GM19238 (cell line): Measurements from ENCODE around the gene TTC33.
"Not testable (repeated sequence)": the region's sequence is repeated elsewhere in the genome, so short reads cannot be mapped to it uniquely, and the experiment has no call there.

ENCODE experiments used
- DNase-seq: peaks from one replicate; pipeline ENCODE4 v3.0.0; 2011; ENCODE audit warnings: low spot score; ENCODE audit not compliant: insufficient read length

TTC33 gene

GRCh38 chr5:40654377-40654991, 101.3 kb downstream of the TTC33 start:
- no peak for DNase-seq

DNA sequence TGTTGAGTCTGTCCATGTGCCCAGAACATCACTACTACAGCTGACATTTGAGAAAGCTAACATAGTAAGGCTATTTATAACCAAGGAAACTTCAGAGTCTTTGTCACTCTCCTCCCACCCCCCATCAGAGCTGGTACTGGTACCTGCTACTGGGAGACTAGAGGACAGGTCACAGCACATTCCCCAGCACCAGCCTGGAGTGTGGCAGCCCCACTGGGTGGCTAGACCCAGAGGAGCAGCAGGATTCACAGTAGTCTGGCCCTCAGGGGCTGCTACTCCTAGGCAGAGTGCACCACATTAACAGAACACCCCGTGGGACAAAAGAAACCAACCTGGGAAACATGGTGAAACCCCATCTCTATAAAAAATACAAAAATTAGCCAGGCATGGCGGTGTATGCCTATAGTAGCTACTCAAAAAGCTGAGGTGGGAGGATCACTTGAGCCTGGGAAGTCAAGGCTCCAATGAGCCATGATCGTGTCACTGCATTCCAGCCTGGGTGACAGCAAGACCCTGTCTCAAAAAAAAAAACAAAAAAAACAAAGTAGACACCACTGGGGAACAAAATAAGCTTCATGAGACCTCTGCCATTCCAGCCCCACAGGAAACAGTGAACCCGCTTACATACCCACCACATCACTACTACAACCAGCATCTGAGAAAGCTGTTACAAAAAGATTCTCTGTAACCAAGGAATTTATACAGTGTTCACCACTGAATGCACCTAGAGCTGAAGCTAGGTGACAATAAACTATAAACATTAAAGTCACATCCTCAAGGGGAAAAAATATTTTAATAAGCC, 102.3 kb downstream of the TTC33 start:
- no peak for DNase-seq

DNA sequence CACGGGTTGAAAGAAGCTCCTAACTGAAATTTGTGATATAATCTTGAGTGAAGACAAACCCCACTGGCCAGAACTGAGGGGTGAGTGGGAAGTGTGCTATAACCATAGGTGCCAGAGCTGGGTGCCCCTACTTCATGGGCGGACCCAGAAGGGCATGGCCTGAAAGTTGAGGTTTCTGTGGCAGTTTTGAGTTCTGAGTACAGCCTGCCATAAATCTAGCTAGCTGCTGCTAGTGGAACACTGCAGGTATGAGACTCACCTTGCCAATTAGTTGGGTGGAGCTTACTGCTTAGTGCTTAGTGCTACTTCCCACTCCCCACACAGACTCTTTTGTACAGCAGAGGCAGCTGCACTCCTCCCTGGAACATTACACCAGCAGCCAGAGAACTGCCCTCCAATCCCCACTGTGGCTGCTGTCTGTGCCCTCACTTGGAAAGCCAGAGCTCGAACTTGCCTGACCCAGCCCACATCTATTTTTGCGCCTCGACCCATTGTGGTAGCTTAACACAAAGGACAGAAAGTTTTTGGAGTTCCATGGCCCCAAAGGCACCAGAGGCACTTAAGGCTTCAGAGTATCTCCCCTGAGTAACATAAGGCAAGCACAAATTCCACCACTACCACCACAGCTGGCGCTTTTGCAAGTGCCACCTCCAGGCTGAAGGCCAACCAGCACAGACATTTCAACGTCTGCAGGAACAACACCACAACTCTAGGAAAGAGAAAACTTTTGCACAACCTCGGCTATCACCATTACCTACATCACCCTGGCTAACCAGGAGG, 103.1 kb downstream of the TTC33 start:
- no peak for DNase-seq

- DNase-seq: no peak
Measured at GRCh38 chr5:40651201-40651600, 104.6 kb downstream of the TTC33 start.

DNA sequence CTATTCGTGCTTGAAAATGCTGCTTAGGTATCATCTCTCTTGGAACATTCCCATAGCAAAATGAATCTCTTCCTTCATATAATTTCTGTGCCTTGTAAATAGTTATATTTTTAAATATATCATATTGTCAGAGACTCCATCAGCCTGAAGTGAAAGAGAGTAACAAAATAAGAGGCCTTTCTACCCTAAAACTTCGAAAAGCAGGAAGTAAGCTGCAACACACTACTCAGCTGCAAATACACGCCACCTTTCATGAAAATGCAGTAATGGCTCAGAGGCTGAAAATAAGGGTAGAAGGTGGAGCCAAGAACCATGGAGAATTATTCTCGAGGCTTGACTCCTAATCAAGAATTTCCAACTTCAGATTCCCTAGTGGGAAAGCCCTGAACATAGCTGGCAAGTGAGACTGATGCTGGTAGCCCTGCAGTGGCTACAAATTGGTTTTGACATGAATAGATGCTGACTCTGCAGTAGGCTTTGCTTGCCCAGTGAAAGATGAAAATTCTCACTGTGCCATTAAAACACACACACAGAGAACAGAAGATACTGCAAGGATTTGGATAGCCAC, 106.2 kb downstream of the TTC33 start:
- no peak for DNase-seq

GRCh38 chr5:40648150-40648549, 107.6 kb downstream of the TTC33 start:
- no peak for DNase-seq

DNA sequence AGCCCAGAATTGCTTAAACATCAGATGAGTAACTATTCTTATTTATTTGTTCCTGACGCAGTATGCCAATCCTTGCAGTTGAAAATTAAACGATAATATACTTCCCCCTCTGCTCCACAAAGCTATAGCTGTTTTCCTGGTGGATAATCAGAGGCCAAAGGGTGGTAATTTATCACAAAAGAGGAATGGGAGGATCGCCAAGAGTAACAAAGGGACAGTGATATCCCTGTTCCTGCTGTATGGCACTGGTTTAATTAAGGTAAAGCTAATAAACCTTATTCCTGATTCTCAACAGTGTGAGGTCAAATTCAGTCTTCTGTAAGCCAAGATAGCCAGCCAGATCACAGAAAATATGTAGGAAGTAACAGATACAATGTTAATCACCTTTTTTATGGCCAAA, 109.5 kb downstream of the TTC33 start:
- no peak for DNase-seq

- DNase-seq: not testable (repeated sequence)
Measured at GRCh38 chr5:40639531-40639930, 116.2 kb downstream of the TTC33 start.

GRCh38 chr5:40634593-40634992, 121.2 kb downstream of the TTC33 start:
- DNase-seq: no peak

DNA sequence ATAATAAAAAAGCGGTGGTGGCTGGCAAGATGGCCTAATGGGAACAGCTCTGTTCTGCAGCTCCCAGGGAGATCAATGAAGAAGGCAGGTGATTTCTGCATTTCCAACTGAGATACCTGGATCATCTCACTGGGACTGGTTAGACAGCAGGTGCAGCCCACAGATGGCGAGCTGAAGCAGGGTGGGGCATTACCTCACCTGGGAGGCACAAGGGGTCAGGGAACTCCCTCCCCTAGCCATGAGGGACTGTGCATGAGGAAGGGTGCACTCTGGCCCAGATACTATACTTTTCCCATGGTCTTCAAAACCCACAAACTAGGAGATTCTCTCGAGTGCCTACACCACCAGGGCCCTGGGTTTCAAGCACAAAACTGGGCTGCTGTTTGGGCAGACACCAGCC, 121.6 kb downstream of the TTC33 start:
- no peak for DNase-seq

DNA sequence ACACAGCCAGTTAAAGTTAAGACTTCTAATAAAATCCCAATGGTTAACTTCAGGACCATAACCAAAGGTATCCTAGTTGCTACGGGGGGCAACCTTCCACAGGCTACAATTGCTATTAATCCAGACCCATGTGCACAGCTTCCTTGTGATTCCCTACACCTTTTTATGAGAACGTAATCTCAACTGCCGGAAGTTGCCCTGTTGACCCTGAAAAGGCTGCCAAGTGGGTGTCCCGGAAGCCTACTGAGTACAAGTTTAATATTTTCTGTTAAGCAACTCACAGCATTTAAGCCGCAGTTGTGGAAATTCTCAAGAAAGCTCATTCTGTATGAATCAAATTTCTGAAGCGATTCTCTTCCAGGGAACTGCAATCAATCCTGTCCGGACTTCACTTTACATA, 124.5 kb downstream of the TTC33 start:
- no peak for DNase-seq

DNA sequence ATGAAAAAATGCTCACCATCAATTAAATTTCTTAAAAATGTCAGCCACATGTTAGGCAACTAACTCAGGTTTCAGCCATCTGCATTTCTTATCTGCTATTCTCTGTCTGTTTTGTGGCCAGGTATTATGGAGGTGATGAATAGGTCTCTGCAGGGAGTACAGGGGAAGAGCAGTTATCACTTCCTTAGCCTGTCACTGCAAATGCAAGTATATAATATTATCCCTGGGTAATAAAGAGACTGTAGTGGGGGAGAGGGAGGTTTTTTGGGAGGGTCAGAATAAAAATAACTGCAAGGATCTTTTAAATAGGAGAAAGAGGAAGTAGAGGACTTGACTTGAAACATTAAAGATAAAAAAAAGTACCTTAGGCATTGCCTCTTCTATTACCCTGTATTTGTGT, 125.6 kb downstream of the TTC33 start:
- no peak for DNase-seq

- no peak for DNase-seq
Measured at GRCh38 chr5:40628407-40628806, 127.4 kb downstream of the TTC33 start.

GRCh38 chr5:40627706-40628105, 128.1 kb downstream of the TTC33 start:
- no peak for DNase-seq

DNA sequence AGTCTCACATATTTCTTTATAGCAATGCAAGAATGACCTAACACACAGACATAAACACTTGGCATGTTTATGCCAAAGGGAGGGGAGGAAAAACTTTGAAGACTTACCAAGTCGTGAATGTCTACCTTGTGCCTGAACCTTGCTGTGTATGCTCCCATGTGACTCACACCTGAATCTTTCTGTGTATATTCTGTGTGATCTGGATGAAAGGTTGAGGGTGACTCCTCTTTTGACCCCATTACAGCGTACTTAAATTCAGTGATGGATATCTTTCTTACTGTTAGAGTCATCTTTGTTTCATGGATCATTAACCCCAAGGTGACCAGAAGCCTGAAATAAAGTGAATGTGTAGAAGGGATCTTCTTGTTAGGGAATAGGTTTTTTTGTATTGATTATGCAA, 129.0 kb downstream of the TTC33 start:
- DNase-seq: no peak

DNA sequence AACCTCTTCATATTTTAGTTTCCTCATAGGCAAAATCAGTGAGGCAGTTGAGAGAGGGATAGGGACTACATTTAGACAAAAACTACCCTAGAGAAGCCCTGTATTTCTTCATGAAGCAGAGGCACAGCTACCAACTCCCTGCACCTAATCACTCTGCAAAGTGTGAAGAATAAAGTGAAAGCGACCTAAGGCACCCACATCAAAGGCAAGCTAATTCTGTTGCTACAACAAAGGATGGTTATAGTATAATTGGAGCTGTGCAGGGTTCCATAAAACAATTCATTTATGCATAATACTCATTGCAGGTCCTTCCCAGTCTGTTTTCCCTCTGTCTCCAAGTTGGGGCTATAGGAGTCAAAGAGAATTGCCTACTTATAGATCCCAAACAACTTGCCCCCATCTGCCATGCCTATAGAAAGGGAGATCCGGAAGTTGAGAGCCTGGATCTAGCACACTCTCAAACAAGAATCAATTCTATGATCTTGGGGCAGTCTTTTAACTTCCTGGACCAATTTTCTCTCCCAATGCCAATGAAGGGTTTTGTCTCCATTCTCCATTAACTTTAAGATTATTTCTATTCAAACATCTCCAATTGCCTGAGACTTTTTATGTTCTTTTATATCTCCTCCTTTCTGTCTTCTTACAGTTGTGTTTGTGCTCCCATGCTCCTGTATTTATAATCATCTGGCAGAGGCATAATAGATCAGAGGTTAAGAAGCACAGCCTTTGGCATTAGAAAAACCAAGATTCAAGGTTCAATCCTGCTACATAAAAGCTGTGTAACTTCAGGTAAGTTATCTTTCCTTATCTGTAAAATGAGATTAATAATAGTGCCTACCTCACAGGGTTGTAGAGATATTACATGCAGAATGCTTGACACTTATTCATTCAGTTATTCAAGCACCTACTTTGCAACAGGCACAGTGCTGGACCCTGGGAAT, 132.0 kb downstream of the TTC33 start:
- DNase-seq: no peak

DNA sequence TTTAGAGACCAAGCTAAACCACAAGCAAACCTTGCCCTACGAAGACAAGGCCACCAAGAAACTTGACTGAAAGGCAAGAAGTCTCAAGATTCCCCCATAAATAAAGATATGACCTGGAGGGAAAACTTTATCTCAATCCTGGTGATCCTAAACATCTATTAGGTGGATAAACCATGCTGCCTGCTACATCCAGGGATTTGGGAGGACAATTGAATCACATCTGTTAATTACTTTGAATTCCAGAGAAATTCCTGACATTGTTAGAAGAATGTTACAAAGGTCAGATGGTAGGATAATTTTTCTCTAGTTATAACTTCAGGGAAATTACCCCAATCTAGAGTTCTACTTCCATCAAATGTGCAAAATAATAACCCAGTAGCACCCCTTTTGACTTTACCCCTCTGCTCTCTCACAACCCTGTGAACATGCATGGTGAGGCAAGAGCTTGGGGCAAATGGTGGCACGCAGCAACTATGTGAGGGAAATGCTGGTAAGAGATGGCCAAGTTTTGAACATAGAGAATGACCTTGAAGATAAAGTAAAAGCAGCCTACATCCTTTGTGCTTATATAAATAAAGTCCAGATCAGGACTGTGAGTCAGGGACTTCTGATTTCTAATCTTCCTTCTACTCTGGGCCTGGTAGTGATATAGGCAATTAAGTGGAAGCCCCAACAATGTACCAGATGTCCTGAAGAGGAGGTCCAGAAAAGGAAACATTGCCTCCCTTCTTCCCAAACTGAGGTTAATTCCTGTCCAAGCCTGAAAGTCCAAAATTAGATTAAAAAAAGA, 133.1 kb downstream of the TTC33 start:
- no peak for DNase-seq

DNA sequence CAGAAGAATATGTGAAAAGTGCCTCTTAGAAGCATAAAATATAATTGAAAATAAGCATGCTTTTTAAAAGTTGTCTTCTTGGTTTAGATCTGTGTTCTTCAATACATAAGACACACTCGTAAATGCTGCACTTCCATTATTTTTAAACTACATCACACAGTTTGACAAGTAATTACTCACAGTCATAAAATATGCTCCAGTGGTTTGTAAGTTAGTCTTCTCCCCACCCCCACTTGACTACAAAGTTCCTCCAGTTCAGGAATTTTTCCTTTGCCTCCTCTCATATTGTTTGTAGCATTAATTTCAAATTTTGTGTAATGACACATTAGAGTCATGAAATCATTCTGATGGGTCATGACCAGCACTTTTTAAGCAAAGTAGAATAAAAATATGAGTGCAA, 136.3 kb downstream of the TTC33 start:
- DNase-seq: no peak

GRCh38 chr5:40618926-40619325, 136.8 kb downstream of the TTC33 start:
- DNase-seq: no peak

GRCh38 chr5:40616781-40617180, 139.0 kb downstream of the TTC33 start:
- DNase-seq: no peak
